Activated naive CD4-positive, alpha-beta T cell treated with anti-CD3 and anti-CD28 coated beads, Interleukin-2, amount 50 U/mL, for 72 hours (primary cell): ENCODE results near the gene TPSD1. TPM values are rescaled to one million over a fixed set of nuclear protein-coding genes. Genes with fewer than 3 reads are reported as not detected.
A peak's percentile ranks its signal among the peaks of the same experiment; 100 is the strongest.
"Not testable (repeated sequence)": the region's sequence is repeated elsewhere in the genome, so short reads cannot be mapped to it uniquely, and the experiment has no call there.

ENCODE experiments used
- ATAC-seq, 2 donors: fragments of 150-1000 bp; cut with Tn5 transposase; 2 replicates each; pipeline ENCODE4 v1.10.0; 2021; ENCODE audit warnings: mild to moderate bottlenecking in 2 of 2, moderate library complexity in 2 of 2
- DNase-seq, 2 donors: peaks; one replicate each; pipeline ENCODE4 v3.0.0; 2021 to 2022; ENCODE audit warnings: low spot score in 2 of 2
- H3K27ac Mint-ChIP-seq, 2 donors: one replicate each; pipeline ENCODE4 v1.8.0; 2022; ENCODE audit warnings: mild to moderate bottlenecking in 2 of 2, mixed read lengths in 2 of 2
- H3K36me3 Mint-ChIP-seq, 2 donors: one replicate each; pipeline ENCODE4 v1.8.0; 2022; ENCODE audit warnings: mixed read lengths in 2 of 2
- H3K9me3 Mint-ChIP-seq, 2 donors: one replicate each; pipeline ENCODE4 v1.8.0; 2022; ENCODE audit warnings: mixed read lengths in 2 of 2
- total RNA-seq, 2 donors: library from RNA; stranded (reverse); gene quantifications; one replicate each; pipeline ENCODE4 v1.2.3, GENCODE V29; 2022

TPSD1 gene
- total RNA-seq, 2 donors from 2014 or later: not detected

GRCh38 chr16:1253701-1254364 is 2.0 kb upstream of the TPSD1 start:
- not testable (repeated sequence) for H3K9me3 Mint-ChIP-seq, H3K36me3 Mint-ChIP-seq, H3K27ac Mint-ChIP-seq, DNase-seq
- peak; percentile 56 to 61 for ATAC-seq

- not testable (repeated sequence) for H3K36me3 Mint-ChIP-seq, H3K9me3 Mint-ChIP-seq, H3K27ac Mint-ChIP-seq, ATAC-seq, DNase-seq
Measured at GRCh38 chr16:1254821-1255220, 1.0 kb upstream of the TPSD1 start.

- H3K27ac Mint-ChIP-seq, ATAC-seq, DNase-seq, H3K9me3 Mint-ChIP-seq, H3K36me3 Mint-ChIP-seq: not testable (repeated sequence)
Measured at GRCh38 chr16:1256296-1256873, 516 bp downstream of the TPSD1 start.

GRCh38 chr16:1256874-1257322 is 1.0 kb downstream of the TPSD1 start:
- DNase-seq (no peak), ATAC-seq (no peak)
- Mint-ChIP-seq H3K9me3 (no peaks in the 10 kb centered on the region), H3K36me3 (no peaks in the 10 kb centered on the region), H3K27ac (no peak overlapping the region)

- ATAC-seq (no peak), DNase-seq (no peak)
- no peak overlapping the region for H3K27ac Mint-ChIP-seq
- no peaks in the 10 kb centered on the region for H3K36me3 Mint-ChIP-seq
- no peaks in the 10 kb centered on the region for H3K9me3 Mint-ChIP-seq
Measured at GRCh38 chr16:1257561-1258224, 1.8 kb downstream of the TPSD1 start.

GRCh38 chr16:1258225-1258600 is 2.3 kb downstream of the TPSD1 start:
- Mint-ChIP-seq H3K36me3 (no peaks in the 10 kb centered on the region), H3K27ac (no peak overlapping the region), H3K9me3 (no peaks in the 10 kb centered on the region)
- DNase-seq (no peak), ATAC-seq (no peak)

- H3K36me3 Mint-ChIP-seq: no peaks in the 10 kb centered on the region
- H3K27ac Mint-ChIP-seq: no peak overlapping the region
- peaks cover under 1% of the 10 kb centered on the region in 2 donors for H3K9me3 Mint-ChIP-seq
- DNase-seq (no peak), ATAC-seq (no peak)
Measured at GRCh38 chr16:1258906-1259759, 3.3 kb downstream of the TPSD1 start.

- no peaks in the 10 kb centered on the region for H3K36me3 Mint-ChIP-seq
- DNase-seq (no peak), ATAC-seq (no peak)
- H3K9me3 Mint-ChIP-seq: peaks cover 6% of the 10 kb centered on the region in 2 donors
- H3K27ac Mint-ChIP-seq: no peak overlapping the region
Measured at GRCh38 chr16:1259760-1260068, 3.8 kb downstream of the TPSD1 start.

GRCh38 chr16:1260101-1260680 is 4.3 kb downstream of the TPSD1 start:
- DNase-seq (no peak), ATAC-seq (no peak)
- Mint-ChIP-seq H3K9me3 (peaks cover 6 to 10% of the 10 kb centered on the region in 2 donors), H3K36me3 (no peaks in the 10 kb centered on the region), H3K27ac (no peak overlapping the region)

GRCh38 chr16:1261131-1261892 is 5.4 kb downstream of the TPSD1 start:
- Mint-ChIP-seq H3K9me3 (peaks cover 6 to 10% of the 10 kb centered on the region in 2 donors), H3K36me3 (no peaks in the 10 kb centered on the region), H3K27ac (no peak overlapping the region)
- peak in 1 of 2 donors; percentile 72 for ATAC-seq
- DNase-seq: peak in 1 of 2 donors; percentile 25

GRCh38 chr16:1262210-1262845 is 6.5 kb downstream of the TPSD1 start:
- H3K27ac Mint-ChIP-seq: no peak overlapping the region
- DNase-seq (no peak), ATAC-seq (no peak)
- H3K9me3 Mint-ChIP-seq: peaks cover 6 to 10% of the 10 kb centered on the region in 2 donors
- no peaks in the 10 kb centered on the region for H3K36me3 Mint-ChIP-seq

- ATAC-seq (no peak), DNase-seq (no peak)
- Mint-ChIP-seq H3K9me3 (peaks cover 6 to 10% of the 10 kb centered on the region in 2 donors), H3K36me3 (no peaks in the 10 kb centered on the region), H3K27ac (no peak overlapping the region)
Measured at GRCh38 chr16:1262846-1263221, 7.0 kb downstream of the TPSD1 start.

GRCh38 chr16:1263591-1264344 is 7.9 kb downstream of the TPSD1 start:
- no peak for ATAC-seq
- no peak overlapping the region for H3K27ac Mint-ChIP-seq
- H3K9me3 Mint-ChIP-seq: peaks cover 6 to 10% of the 10 kb centered on the region in 2 donors
- H3K36me3 Mint-ChIP-seq: no peaks in the 10 kb centered on the region
- no peak for DNase-seq

GRCh38 chr16:1264345-1265089 is 8.6 kb downstream of the TPSD1 start:
- Mint-ChIP-seq H3K9me3 (peaks cover 6 to 10% of the 10 kb centered on the region in 2 donors), H3K27ac (no peak overlapping the region), H3K36me3 (no peaks in the 10 kb centered on the region)
- ATAC-seq (no peak), DNase-seq (no peak)
